NB4 (cell line): ENCODE data around the gene STYXL1.

ENCODE experiments used
- MAX ChIP-seq: IDR thresholded peaks from 2 replicates; pipeline ENCODE4 v1.6.1; 2011; ENCODE audit warnings: low read depth, low read length
- MYC ChIP-seq: IDR thresholded peaks from 2 replicates; pipeline ENCODE4 v1.6.1; 2011; ENCODE audit warnings: low read depth, low read length
- POLR2A ChIP-seq: IDR thresholded peaks from 2 replicates; pipeline ENCODE4 v1.6.1; 2011; ENCODE audit warnings: mild to moderate bottlenecking; ENCODE audit not compliant: insufficient read length; ENCODE audit errors: extremely low read depth
- TF ChIP-seq, protein P1 (sequence below): IDR thresholded peaks from one replicate; pipeline ENCODE4 v1.5.1; 2012; ENCODE audit warnings: low read depth, low read length

GRCh38 chr7:75985518-75986146, 62.2 kb downstream of the STYXL1 start:
- TF ChIP-seq, protein P1, sequence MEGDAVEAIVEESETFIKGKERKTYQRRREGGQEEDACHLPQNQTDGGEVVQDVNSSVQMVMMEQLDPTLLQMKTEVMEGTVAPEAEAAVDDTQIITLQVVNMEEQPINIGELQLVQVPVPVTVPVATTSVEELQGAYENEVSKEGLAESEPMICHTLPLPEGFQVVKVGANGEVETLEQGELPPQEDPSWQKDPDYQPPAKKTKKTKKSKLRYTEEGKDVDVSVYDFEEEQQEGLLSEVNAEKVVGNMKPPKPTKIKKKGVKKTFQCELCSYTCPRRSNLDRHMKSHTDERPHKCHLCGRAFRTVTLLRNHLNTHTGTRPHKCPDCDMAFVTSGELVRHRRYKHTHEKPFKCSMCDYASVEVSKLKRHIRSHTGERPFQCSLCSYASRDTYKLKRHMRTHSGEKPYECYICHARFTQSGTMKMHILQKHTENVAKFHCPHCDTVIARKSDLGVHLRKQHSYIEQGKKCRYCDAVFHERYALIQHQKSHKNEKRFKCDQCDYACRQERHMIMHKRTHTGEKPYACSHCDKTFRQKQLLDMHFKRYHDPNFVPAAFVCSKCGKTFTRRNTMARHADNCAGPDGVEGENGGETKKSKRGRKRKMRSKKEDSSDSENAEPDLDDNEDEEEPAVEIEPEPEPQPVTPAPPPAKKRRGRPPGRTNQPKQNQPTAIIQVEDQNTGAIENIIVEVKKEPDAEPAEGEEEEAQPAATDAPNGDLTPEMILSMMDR: no peak
- TF ChIP-seq MAX: no peak
- no peak for TF ChIP-seq MYC
- TF ChIP-seq POLR2A: no peak
